GM12892 (cell line): ENCODE data around the gene GSK3A.

Experiments used
- DNase-seq: peaks from one replicate; pipeline ENCODE4 v3.0.0; 2011; ENCODE audit not compliant: insufficient read length
- FAIRE-seq: peaks from 2 replicates; lab custom pipeline; 2011; peaks lifted over from hg19 to GRCh38; lab: Jason Lieb, UNC
- POLR2A ChIP-seq: IDR thresholded peaks from 2 replicates; pipeline ENCODE4 v1.6.1; 2011; ENCODE audit warnings: low read depth, low read length, control low read depth
- POLR2AphosphoS5 ChIP-seq: IDR thresholded peaks from 2 replicates; pipeline ENCODE4 v1.6.1; 2011; ENCODE audit warnings: low read depth, low read length, control low read depth
- TAF1 ChIP-seq: IDR thresholded peaks from 2 replicates; pipeline ENCODE4 v1.6.1; 2011; ENCODE audit warnings: low read depth, mild to moderate bottlenecking, control low read depth, low read length, borderline replicate concordance

GSK3A gene

GRCh38 chr19:42255766-42256745 is 13.7 kb upstream of the GSK3A start:
- TF ChIP-seq POLR2AphosphoS5 (no peak), TAF1 (no peak), POLR2A (no peak)
- no peak for DNase-seq
- peak; percentile 72 for FAIRE-seq

- FAIRE-seq (peak; percentile 96), DNase-seq (peak; percentile 98)
- TF ChIP-seq TAF1 (0 out of 2 replicates have a peak, but pooled peaks have one; percentile 24), POLR2AphosphoS5 (no peak), POLR2A (peak; percentile 76; the same call in 1 of the 2 replicates)
These were observed 12.7 kb upstream of the GSK3A start, which contains the start of gene ERF for GRCh38 chr19:42254850-42255765. Gene ERF (minus strand): TSS chr19:42255128. CDS start chr19:42254999, 129 bp downstream.

- TF ChIP-seq POLR2A (no peak), POLR2AphosphoS5 (no peak), TAF1 (no peak)
- DNase-seq = peak; percentile 59
- FAIRE-seq = peak; percentile 94
These were observed 11.9 kb upstream of the GSK3A start for GRCh38 chr19:42254089-42254849.

- TF ChIP-seq POLR2AphosphoS5 (no peak), POLR2A (peak; percentile 68; the same call in 1 of the 2 replicates)
- FAIRE-seq (peak; percentile 66), DNase-seq (peak; percentile 83)
These were observed 11.1 kb upstream of the GSK3A start for GRCh38 chr19:42253245-42254088.

GRCh38 chr19:42252365-42253244 is 10.2 kb upstream of the GSK3A start:
- peak; percentile 83 for FAIRE-seq
- no peak; the same call in 1 of the 2 replicates for TF ChIP-seq POLR2AphosphoS5
- no peak for TF ChIP-seq POLR2A
- TF ChIP-seq TAF1 = no peak
- no peak for DNase-seq

GRCh38 chr19:42251572-42252358 is 9.4 kb upstream of the GSK3A start:
- TF ChIP-seq TAF1 (no peak), POLR2AphosphoS5 (no peak), POLR2A (no peak)
- DNase-seq (no peak), FAIRE-seq (peak; percentile 69)

DNA sequence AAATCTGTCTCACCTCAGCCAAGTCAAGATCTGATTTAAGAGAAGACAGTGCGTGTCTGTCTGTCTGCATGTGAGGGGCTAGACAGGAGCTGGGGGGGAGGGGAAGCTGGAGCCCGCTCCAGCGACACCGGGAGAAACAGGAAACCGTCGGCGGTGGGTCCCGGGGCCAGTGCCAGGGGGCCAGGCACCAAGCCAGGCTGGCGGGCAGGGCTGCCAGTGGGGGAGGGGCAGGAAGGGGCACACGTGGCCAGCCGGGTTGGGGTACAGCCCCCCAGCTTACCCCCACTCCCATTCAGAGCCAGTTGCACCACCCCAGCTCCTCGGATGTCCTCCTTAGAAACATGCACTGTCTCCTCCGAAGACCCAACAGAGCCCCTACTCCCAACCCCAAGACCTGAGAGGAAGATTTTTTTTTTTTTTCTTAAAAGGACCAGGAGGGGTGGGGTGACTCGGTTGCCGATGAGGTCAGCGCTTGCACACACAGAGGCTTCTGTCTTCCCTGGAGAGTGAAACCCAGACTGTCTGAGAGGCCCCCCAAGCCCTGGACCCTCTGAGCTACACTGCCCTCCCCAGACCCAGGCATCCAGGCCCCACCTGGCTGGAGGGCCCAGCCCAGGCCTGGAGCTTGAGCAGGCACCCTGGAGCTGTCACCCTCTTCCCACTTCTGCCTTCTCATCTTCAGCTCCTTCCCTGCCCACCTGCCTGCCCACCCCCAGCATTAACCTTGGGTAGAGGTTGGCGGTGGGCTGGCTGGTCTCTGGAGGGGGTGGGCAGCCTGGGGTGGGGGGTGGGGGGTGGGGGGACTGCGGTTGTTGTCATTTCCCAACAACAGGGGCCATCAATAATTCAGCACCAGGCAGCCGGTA is 8.5 kb upstream of the GSK3A start:
- no peak for TF ChIP-seq TAF1
- no peak for TF ChIP-seq POLR2AphosphoS5
- no peak for TF ChIP-seq POLR2A
- no peak for DNase-seq
- FAIRE-seq = no peak

- TF ChIP-seq POLR2A (no peak), TAF1 (no peak), POLR2AphosphoS5 (no peak)
- DNase-seq = no peak
- FAIRE-seq = no peak
These were observed 7.8 kb upstream of the GSK3A start for GRCh38 chr19:42250183-42250665.
